Measurements from ENCODE around the gene ABCA13.
"Not testable (repeated sequence)": the region's sequence is repeated elsewhere in the genome, so short reads cannot be mapped to it uniquely, and the experiment has no call there.

Gene ABCA13

GRCh38 chr7:48171202-48171601 lies at the start of gene ABCA13:
ABCA13 (plus strand) TSS chr7:48171458; CDS start chr7:48171484, 26 bp downstream.
- no peak for DNase-seq (ENCODE audit: low read depth in 1 of 2, low spot score in 1 of 2)

- DNase-seq (ENCODE audit: low read depth in 1 of 2, low spot score in 1 of 2): no peak
These were observed 45.2 kb upstream of the ABCA13 start for GRCh38 chr7:48126037-48126436.

- DNase-seq (ENCODE audit: low read depth in 1 of 2, low spot score in 1 of 2): no peak
These were observed 40.6 kb upstream of the ABCA13 start for GRCh38 chr7:48130658-48131108.

- DNase-seq (ENCODE audit: low read depth in 1 of 2, low spot score in 1 of 2): no peak
These were observed 38.5 kb upstream of the ABCA13 start for GRCh38 chr7:48132792-48133191.

GRCh38 chr7:48139459-48139858 lies 31.8 kb upstream of the ABCA13 start:
- DNase-seq (ENCODE audit: low read depth in 1 of 2, low spot score in 1 of 2): no peak

GRCh38 chr7:48140001-48140681 lies 31.1 kb upstream of the ABCA13 start:
- DNase-seq (ENCODE audit: low read depth in 1 of 2, low spot score in 1 of 2): no peak

GRCh38 chr7:48141521-48141920 lies 29.7 kb upstream of the ABCA13 start:
- DNase-seq (ENCODE audit: low read depth in 1 of 2, low spot score in 1 of 2): no peak

- DNase-seq (ENCODE audit: low read depth in 1 of 2, low spot score in 1 of 2): no peak
These were observed 26.9 kb upstream of the ABCA13 start for GRCh38 chr7:48144291-48144768.

GRCh38 chr7:48147078-48147591 lies 24.1 kb upstream of the ABCA13 start:
- DNase-seq (ENCODE audit: low read depth in 1 of 2, low spot score in 1 of 2): no peak

- not testable (repeated sequence) for DNase-seq (ENCODE audit: low read depth in 1 of 2, low spot score in 1 of 2)
These were observed 23.6 kb upstream of the ABCA13 start for GRCh38 chr7:48147690-48148089.

- DNase-seq (ENCODE audit: low read depth in 1 of 2, low spot score in 1 of 2): no peak
These were observed 22.9 kb upstream of the ABCA13 start for GRCh38 chr7:48148311-48148710.

- DNase-seq (ENCODE audit: low read depth in 1 of 2, low spot score in 1 of 2): no peak
These were observed 22.2 kb upstream of the ABCA13 start for GRCh38 chr7:48149058-48149457.

- DNase-seq (ENCODE audit: low read depth in 1 of 2, low spot score in 1 of 2): no peak
These were observed 21.2 kb upstream of the ABCA13 start for GRCh38 chr7:48150086-48150485.

- peak in 1 of 2 donors; percentile 4 for DNase-seq (ENCODE audit: low read depth in 1 of 2, low spot score in 1 of 2)
These were observed 16.4 kb upstream of the ABCA13 start for GRCh38 chr7:48154792-48155413.

GRCh38 chr7:48158404-48158803 lies 12.9 kb upstream of the ABCA13 start:
- DNase-seq (ENCODE audit: low read depth in 1 of 2, low spot score in 1 of 2): no peak

GRCh38 chr7:48161407-48162125 lies 9.7 kb upstream of the ABCA13 start:
- DNase-seq (ENCODE audit: low read depth in 1 of 2, low spot score in 1 of 2): no peak

GRCh38 chr7:48165157-48165556 lies 6.1 kb upstream of the ABCA13 start:
- DNase-seq (ENCODE audit: low read depth in 1 of 2, low spot score in 1 of 2): no peak

- DNase-seq (ENCODE audit: low read depth in 1 of 2, low spot score in 1 of 2): no peak
These were observed 3.1 kb upstream of the ABCA13 start for GRCh38 chr7:48168159-48168558.

- no peak for DNase-seq (ENCODE audit: low read depth in 1 of 2, low spot score in 1 of 2)
These were observed 752 bp upstream of the ABCA13 start for GRCh38 chr7:48170506-48170905.

- DNase-seq (ENCODE audit: low read depth in 1 of 2, low spot score in 1 of 2): no peak
These were observed 2.1 kb downstream of the ABCA13 start for GRCh38 chr7:48173313-48173712.

- DNase-seq (ENCODE audit: low read depth in 1 of 2, low spot score in 1 of 2): no peak
These were observed 2.6 kb downstream of the ABCA13 start for GRCh38 chr7:48173756-48174382.
